ENCODE results near the gene NOG. TPM values are rescaled to one million over a fixed set of nuclear protein-coding genes. Genes with fewer than 3 reads are reported as not detected.

Gene NOG
- total RNA-seq, 1 donor from 2014 or later, result 0.39 TPM

DNA sequence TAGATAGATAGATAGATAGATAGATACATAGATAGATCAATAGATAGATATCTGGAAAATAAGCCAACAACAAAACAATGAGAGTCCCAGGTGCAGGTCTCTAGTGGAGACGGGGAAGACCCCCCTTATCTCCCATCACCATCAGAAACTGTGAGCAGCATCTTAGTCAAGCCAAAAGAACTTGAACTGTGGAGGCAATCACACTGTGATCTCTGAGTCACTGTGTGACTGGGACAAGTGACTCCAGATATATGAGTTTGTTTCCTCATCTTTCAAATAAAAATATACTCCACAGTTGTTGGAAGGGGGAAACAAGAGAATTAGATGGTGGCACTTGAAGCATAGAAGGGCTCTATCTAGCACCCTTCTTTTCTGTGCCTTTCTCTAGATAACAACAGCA, 42.1 kb downstream of the NOG start:
- no peak for DNase-seq (ENCODE audit: low read depth in 2 of 2)

DNA sequence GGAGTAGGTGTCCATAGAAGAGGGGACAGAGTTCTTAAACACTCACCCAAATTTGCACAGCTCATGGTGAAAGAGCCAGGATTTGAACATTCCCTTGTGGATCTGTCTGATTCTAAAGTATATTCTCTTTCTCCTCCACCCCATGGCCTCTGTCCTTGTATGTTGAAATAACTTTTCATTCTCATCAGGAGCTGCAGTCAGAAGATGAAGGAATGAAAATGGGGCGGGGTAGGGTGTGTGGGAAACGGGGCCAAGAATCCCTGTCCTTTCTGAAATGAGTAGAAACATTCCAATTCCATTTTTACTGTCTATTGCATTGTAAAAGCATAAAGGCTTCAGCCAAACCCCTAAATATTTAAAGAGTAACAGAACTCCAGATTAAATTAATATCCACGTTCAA, 42.8 kb downstream of the NOG start:
- no peak for DNase-seq (ENCODE audit: low read depth in 2 of 2)

DNA sequence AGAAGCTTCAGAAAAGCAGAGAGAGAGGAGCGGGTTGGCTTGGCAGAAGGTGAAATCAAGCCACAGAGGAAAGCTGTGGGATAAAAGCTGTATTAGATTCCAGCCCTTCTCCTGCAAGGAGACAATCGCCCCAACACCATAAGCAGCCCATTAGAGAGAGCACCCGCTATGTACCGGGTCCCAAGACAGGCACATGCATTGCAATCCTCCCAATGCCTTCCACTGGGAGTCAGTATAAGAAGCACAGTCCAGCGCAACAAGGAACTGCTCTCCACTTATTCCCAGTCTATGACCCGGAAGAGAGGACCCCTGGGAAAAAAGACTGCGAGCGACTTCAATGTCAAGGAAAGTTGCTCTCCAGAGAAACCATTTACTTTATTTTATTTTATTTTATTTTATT, 43.8 kb downstream of the NOG start:
- no peak for DNase-seq (ENCODE audit: low read depth in 2 of 2)

DNA sequence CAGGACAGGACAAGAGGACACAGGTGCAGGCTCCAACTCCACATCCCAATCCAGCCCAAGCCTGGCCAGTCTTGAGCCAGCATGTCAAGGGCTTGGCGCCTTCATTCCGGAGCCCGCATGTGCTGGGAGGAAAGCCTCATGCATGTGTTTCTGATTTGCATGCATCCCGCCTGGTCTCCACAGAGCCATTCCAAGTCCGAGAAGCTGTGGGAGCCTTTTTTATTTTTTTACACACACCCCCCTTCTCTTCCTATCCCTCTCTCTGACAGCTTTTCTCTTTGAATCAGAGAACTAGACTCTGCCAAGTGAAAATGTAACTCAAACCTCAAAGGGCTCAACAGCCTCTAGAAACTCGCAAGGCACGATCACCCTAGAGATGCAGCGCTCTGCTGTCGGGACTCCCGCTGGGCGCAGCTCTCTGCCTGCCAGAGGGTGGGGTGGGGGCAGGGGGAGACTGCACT, 45.1 kb downstream of the NOG start:
- DNase-seq (ENCODE audit: low read depth in 2 of 2), result no peak

DNA sequence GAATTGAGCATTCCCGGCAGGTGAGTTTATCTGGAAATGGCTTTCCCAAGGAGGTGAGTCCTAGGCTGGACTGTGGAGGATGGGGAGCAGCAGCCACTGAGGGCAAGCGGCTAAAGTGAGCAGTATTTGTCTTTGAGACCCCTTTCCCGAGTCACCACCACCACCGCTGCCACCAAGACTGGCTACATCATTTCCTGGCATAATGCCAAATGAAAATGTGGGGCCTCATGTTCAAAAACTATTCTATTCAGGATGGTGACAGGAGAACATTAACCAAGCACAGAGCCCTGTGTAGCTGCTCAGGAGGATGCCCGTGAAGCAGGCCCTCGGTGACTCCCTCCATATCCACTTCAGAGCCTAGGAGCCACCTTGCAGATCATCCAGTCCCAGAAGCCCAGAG, 46.0 kb downstream of the NOG start:
- DNase-seq (ENCODE audit: low read depth in 2 of 2), result no peak

DNA sequence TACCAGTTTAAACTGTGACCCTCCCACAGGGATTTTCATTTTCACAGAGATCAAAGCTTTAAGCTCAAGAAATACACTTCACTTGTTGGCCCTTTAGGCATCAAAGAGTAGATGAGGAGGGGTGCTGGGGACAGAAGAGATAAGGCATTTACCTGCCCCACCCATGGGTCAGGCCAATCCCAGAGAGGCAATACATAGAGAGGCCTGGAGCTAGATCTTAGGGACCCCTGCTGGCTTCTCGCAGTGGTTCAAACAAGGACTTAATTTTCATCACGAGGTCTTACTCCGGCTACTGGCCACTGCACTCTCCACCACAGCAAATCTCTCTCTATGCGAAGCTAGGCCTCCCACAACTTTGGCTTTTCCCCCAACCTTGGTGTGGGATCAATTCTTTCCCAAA, 46.6 kb downstream of the NOG start:
- no peak for DNase-seq (ENCODE audit: low read depth in 2 of 2)

DNA sequence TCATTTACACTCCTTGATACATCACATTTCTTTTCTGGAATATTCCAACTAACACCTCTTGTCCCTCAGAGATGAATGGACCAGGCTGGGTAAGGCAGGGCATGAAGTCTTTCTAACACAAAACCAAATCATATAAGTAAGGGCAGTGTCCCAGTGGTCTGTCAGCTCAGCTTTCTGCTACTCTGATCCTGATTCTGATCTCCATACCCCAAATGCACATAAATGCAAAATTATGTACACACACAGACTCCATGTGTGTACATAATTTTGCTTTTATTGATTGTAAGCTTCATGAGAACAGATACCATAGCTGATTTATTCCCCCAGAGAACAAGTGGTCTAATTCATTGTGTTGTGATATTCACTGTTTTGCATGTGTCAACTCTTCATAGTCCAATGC, 47.9 kb downstream of the NOG start:
- DNase-seq (ENCODE audit: low read depth in 2 of 2), result no peak

DNA sequence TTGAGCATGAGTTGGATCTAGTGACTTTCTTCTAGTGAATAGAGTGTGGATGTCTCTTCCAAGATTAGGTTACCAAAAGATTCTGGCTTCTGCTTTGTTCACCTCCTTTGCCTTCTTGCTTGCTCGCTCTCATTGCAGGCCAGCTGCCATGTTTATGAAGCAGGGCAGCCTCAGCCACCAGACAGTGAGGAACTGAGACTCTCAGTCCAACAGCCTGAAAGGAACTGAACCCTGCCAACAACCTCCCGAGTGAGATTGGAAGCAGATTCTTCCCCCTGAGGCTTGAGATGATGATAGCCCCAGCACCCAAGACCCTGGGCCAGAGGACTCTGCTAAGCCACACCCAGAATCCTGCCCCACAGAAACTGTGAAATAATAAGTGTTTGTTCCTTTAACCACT, 48.4 kb downstream of the NOG start:
- no peak for DNase-seq (ENCODE audit: low read depth in 2 of 2)

DNA sequence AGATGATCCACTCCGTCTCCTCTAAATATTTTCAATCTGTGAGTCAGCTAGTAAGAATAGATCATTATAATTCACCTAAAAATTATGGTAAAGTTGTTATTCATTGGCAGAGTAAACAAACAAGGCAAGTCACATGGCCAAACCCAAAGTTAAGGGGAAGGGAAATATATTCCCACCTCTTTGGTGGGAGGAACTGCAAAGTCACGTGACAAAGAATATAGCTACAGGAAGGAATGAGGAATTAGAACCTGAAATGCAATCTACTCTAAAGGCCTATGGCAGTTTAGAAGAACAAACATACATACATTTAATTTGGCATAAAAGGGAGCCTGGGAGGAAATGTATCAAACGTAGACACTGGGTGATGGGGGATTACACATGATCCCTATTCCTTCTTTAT, 48.9 kb downstream of the NOG start:
- DNase-seq (ENCODE audit: low read depth in 2 of 2), result no peak

Other genes starting within 250 kb of the NOG start
- gene C17orf67, start 240.2 kb downstream of the NOG start, total RNA-seq, result 2.6 and 10.6 TPM in 2 replicates
- gene DGKE, start 240.5 kb downstream of the NOG start, total RNA-seq, result 7.3 and 10.1 TPM in 2 replicates

All from dermis microvascular lymphatic vessel endothelial cell (primary cell).